Measurements from ENCODE around the gene SMARCE1. TPM values are rescaled to one million over a fixed set of nuclear protein-coding genes. Genes with fewer than 3 reads are reported as not detected.

Gene SMARCE1
- total RNA-seq, 1 donor from 2014 or later = 89.5 TPM

DNA sequence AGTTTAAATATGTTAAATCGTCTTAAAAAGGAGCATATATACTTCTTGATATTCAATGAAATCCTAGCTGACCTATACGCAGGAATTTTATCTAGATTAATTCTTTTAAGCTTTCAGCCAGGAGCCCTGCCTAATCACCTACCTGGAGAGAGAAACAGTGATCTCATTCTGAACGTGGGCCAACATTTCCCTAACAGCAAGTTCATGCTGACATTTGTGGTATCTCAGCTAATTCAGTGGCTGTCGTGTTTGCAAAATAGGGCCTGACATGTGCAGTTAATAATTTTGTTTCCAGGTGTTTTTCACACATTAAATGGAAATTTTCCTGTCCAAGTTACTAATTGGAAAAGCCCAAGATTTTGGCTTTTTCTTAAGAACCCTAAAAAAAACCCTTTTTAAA is 38.6 kb upstream of the SMARCE1 start:
- no peak overlapping the region for H3K4me3 ChIP-seq (ENCODE audit: insufficient read depth, low read depth, low read length)
- no peaks in the 10 kb centered on the region for H3K9me3 ChIP-seq (ENCODE audit: insufficient read depth, low read depth, low read length)
- FAIRE-seq = no peak
- no peak overlapping the region for H3K27ac ChIP-seq (ENCODE audit: low read depth, low read length)
- TF ChIP-seq, protein P1, sequence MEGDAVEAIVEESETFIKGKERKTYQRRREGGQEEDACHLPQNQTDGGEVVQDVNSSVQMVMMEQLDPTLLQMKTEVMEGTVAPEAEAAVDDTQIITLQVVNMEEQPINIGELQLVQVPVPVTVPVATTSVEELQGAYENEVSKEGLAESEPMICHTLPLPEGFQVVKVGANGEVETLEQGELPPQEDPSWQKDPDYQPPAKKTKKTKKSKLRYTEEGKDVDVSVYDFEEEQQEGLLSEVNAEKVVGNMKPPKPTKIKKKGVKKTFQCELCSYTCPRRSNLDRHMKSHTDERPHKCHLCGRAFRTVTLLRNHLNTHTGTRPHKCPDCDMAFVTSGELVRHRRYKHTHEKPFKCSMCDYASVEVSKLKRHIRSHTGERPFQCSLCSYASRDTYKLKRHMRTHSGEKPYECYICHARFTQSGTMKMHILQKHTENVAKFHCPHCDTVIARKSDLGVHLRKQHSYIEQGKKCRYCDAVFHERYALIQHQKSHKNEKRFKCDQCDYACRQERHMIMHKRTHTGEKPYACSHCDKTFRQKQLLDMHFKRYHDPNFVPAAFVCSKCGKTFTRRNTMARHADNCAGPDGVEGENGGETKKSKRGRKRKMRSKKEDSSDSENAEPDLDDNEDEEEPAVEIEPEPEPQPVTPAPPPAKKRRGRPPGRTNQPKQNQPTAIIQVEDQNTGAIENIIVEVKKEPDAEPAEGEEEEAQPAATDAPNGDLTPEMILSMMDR (IDR thresholded peaks at IDR 0.05; ENCODE audit: insufficient read depth, low read depth, low read length) = no peak
- no peak for TF ChIP-seq EZH2 (IDR thresholded peaks at IDR 0.05; ENCODE audit: insufficient read depth, low read length)
- Mint-ChIP-seq H3K4me1 (ENCODE audit: low read depth, unreplicated experiment) (no peaks in the 10 kb centered on the region), H3K36me3 (ENCODE audit: low read depth, unreplicated experiment) (no peaks in the 10 kb centered on the region), H3K9me3 (ENCODE audit: unreplicated experiment) (no peaks in the 10 kb centered on the region), H3K27ac (ENCODE audit: unreplicated experiment) (no peak overlapping the region), H3K27me3 (ENCODE audit: low read depth, unreplicated experiment) (peaks cover 3% of the 10 kb centered on the region), H3K4me3 (ENCODE audit: unreplicated experiment) (no peak overlapping the region)
- H4K20me1 ChIP-seq (ENCODE audit: insufficient read depth, low read length) = no peaks in the 10 kb centered on the region
- H3K27me3 ChIP-seq (ENCODE audit: insufficient read depth, low read length) = peaks cover 19% of the 10 kb centered on the region
- H3K4me1 ChIP-seq (ENCODE audit: insufficient read depth, low read length) = no peaks in the 10 kb centered on the region
- H3K9ac ChIP-seq (ENCODE audit: low read length) = no peak overlapping the region
- no peaks in the 10 kb centered on the region for H3K36me3 ChIP-seq (ENCODE audit: insufficient read depth, low read length)
- no peak for DNase-seq (ENCODE audit: low read depth)
- H3K4me2 ChIP-seq (ENCODE audit: low read length) = no peak overlapping the region
- no peaks in the 10 kb centered on the region for H3K79me2 ChIP-seq (ENCODE audit: insufficient read depth, low read length)
- H2AFZ ChIP-seq (ENCODE audit: low read depth, low read length) = no peak overlapping the region

DNA sequence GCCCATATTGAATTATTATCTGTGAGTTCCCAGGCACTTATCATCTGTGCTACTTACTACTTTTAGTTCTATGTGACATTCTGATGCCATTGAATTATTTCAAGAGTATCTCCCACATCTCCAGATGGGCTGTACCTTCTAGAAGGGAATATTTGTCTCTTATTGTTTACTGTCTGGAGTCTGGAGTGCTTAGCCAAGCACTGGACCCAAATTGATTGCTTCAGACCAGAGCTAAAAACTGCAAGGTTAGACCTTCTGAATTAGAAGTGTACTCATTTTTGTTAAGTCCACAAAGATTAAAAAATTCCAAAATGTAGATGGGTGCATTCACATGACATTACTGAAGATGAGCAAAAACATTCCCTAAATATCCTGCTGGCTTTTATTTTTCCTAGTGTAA is 33.4 kb upstream of the SMARCE1 start:
- Mint-ChIP-seq H3K4me3 (ENCODE audit: unreplicated experiment) (no peak overlapping the region), H3K27me3 (ENCODE audit: low read depth, unreplicated experiment) (peaks cover 7% of the 10 kb centered on the region), H3K27ac (ENCODE audit: unreplicated experiment) (no peak overlapping the region), H3K4me1 (ENCODE audit: low read depth, unreplicated experiment) (no peaks in the 10 kb centered on the region), H3K36me3 (ENCODE audit: low read depth, unreplicated experiment) (no peaks in the 10 kb centered on the region), H3K9me3 (ENCODE audit: unreplicated experiment) (no peaks in the 10 kb centered on the region)
- DNase-seq (ENCODE audit: low read depth) (no peak), FAIRE-seq (no peak)
- Histone ChIP-seq H3K4me1 (ENCODE audit: insufficient read depth, low read length) (no peaks in the 10 kb centered on the region), H3K79me2 (ENCODE audit: insufficient read depth, low read length) (no peaks in the 10 kb centered on the region), H3K9me3 (ENCODE audit: insufficient read depth, low read depth, low read length) (no peaks in the 10 kb centered on the region), H2AFZ (ENCODE audit: low read depth, low read length) (no peak overlapping the region), H4K20me1 (ENCODE audit: insufficient read depth, low read length) (no peaks in the 10 kb centered on the region), H3K4me2 (ENCODE audit: low read length) (no peak overlapping the region), H3K9ac (ENCODE audit: low read length) (no peak overlapping the region), H3K27me3 (ENCODE audit: insufficient read depth, low read length) (peaks cover 19% of the 10 kb centered on the region), H3K36me3 (ENCODE audit: insufficient read depth, low read length) (no peaks in the 10 kb centered on the region), H3K4me3 (ENCODE audit: insufficient read depth, low read depth, low read length) (no peak overlapping the region), H3K27ac (ENCODE audit: low read depth, low read length) (no peak overlapping the region)
- TF ChIP-seq, protein P1 (IDR thresholded peaks at IDR 0.05; ENCODE audit: insufficient read depth, low read depth, low read length) = no peak
- no peak for TF ChIP-seq EZH2 (IDR thresholded peaks at IDR 0.05; ENCODE audit: insufficient read depth, low read length)

DNA sequence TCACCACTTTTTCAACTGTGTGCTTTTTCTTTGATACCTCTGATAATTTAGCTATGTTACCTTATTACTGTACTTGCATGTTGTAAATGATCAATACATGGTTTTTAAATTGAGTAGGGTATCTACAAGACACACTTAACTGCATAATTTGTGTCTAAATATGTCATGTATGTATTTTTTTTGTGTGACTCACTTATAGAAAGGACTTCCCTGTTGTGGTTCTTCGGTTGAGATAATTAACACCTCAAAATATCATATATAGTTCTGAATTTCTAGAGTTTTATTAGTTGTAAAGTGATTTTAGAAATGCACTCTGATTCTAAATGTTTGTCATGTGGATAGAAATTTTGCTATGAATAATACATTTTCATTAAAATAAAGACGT is 31.9 kb upstream of the SMARCE1 start:
- DNase-seq (ENCODE audit: low read depth) = no peak
- no peaks in the 10 kb centered on the region for H4K20me1 ChIP-seq (ENCODE audit: insufficient read depth, low read length)
- Mint-ChIP-seq H3K4me1 (ENCODE audit: low read depth, unreplicated experiment) (no peaks in the 10 kb centered on the region), H3K9me3 (ENCODE audit: unreplicated experiment) (no peaks in the 10 kb centered on the region), H3K36me3 (ENCODE audit: low read depth, unreplicated experiment) (no peaks in the 10 kb centered on the region), H3K27me3 (ENCODE audit: low read depth, unreplicated experiment) (peaks cover 7% of the 10 kb centered on the region), H3K4me3 (ENCODE audit: unreplicated experiment) (no peak overlapping the region), H3K27ac (ENCODE audit: unreplicated experiment) (no peak overlapping the region)
- H3K4me2 ChIP-seq (ENCODE audit: low read length) = no peak overlapping the region
- no peak for TF ChIP-seq EZH2 (IDR thresholded peaks at IDR 0.05; ENCODE audit: insufficient read depth, low read length)
- TF ChIP-seq, protein P1 (IDR thresholded peaks at IDR 0.05; ENCODE audit: insufficient read depth, low read depth, low read length) = no peak
- no peak overlapping the region for H3K4me3 ChIP-seq (ENCODE audit: insufficient read depth, low read depth, low read length)
- no peak for FAIRE-seq
- H3K36me3 ChIP-seq (ENCODE audit: insufficient read depth, low read length) = no peaks in the 10 kb centered on the region
- peaks cover 21% of the 10 kb centered on the region for H3K27me3 ChIP-seq (ENCODE audit: insufficient read depth, low read length)
- H3K9ac ChIP-seq (ENCODE audit: low read length) = no peak overlapping the region
- no peak overlapping the region for H3K27ac ChIP-seq (ENCODE audit: low read depth, low read length)
- H3K4me1 ChIP-seq (ENCODE audit: insufficient read depth, low read length) = no peaks in the 10 kb centered on the region
- H3K79me2 ChIP-seq (ENCODE audit: insufficient read depth, low read length) = no peaks in the 10 kb centered on the region
- H2AFZ ChIP-seq (ENCODE audit: low read depth, low read length) = no peak overlapping the region
- no peaks in the 10 kb centered on the region for H3K9me3 ChIP-seq (ENCODE audit: insufficient read depth, low read depth, low read length)
